ENCODE results near the gene CARD19. TPM values are rescaled to one million over a fixed set of nuclear protein-coding genes. Genes with fewer than 3 reads are reported as not detected.
A peak's percentile ranks its signal among the peaks of the same experiment; 100 is the strongest.

Gene CARD19
- total and polyA plus RNA-seq, 8 donors: 16.9 to 43.0 (median 23.1) TPM

DNA sequence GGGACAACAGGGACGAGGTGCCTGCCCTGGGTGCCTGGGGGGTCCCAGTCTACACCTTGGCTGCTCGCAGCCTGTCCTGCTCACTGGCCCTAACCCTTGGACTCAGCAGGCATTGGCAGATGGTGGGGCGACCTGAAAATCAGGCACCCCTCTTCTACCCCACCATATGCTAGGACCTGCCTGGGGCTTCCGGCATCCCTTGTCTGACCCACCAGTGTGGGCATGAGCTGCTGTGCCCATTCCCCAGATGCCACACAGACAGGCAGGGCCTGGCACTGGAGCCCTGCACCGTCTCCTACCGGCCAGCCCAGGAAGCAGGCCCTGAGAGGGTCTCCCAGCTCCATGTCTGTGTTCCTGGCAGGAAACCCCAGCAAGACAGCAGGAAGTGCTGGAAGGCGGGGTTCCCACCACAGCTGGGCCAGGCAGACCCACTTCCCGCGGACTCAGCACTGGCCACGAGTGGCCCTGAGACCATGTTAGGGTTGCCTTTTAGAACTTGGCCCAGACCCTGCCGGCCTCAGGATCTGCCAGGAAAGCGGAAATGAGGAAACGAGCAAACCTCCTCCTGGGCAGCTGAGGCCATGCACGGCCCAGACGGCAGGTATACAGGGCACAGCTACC is 35.0 kb downstream of the CARD19 start:
- DNase-seq: peak in 2 of 4 donors; percentile 33 to 85
- H3K36me3 ChIP-seq: peaks cover 0 to 11% of the 10 kb centered on the region in 2 donors
- TF ChIP-seq, protein P1, sequence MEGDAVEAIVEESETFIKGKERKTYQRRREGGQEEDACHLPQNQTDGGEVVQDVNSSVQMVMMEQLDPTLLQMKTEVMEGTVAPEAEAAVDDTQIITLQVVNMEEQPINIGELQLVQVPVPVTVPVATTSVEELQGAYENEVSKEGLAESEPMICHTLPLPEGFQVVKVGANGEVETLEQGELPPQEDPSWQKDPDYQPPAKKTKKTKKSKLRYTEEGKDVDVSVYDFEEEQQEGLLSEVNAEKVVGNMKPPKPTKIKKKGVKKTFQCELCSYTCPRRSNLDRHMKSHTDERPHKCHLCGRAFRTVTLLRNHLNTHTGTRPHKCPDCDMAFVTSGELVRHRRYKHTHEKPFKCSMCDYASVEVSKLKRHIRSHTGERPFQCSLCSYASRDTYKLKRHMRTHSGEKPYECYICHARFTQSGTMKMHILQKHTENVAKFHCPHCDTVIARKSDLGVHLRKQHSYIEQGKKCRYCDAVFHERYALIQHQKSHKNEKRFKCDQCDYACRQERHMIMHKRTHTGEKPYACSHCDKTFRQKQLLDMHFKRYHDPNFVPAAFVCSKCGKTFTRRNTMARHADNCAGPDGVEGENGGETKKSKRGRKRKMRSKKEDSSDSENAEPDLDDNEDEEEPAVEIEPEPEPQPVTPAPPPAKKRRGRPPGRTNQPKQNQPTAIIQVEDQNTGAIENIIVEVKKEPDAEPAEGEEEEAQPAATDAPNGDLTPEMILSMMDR (IDR thresholded peaks at IDR 0.05): no peak
- peak overlapping the region in 1 of 2 donors; percentile 95 for H3K4me3 ChIP-seq
- intact Hi-C loops (cut with DNase I): no loop called here
- ATAC-seq: no peak
- no peaks in the 10 kb centered on the region for H3K27me3 ChIP-seq
- H3K4me1 ChIP-seq: peaks cover 50 to 94% of the 10 kb centered on the region in 2 donors
- no peaks in the 10 kb centered on the region for H3K9me3 ChIP-seq
- H3K27ac ChIP-seq: peak overlapping the region; percentile 82 to 99

DNA sequence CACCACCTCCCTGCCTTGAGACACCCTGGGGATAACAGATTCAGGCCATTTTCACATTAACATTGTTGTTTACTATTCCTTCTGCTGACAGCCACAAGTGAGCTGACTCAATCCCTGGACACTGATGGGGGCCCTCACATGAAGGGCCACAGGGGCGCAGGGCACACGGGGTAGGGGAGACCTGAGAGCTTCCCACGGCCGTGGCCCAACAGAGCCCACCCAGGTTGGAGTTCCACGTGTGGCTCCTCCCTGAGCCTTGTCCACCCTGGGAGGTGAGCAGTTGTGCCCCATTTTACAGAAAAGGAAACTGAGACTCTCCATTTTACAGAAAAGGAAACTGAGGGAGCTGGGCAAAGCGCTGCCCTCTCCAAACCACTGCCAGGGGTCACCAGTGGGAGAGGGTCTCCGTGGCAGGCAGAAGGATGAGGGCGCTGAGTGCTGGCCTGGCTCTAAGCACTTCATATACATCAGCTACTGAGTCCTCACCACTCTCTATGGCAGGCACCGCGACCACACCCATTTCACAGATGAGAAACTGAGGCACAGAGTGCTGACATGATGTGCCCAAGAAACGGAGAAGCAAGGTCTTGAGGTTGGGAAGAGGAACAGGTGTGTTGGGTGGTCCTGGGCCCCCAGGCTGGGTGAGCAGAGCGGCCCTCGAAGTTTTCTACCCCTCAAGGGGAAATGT is 35.7 kb downstream of the CARD19 start:
- TF ChIP-seq, protein P1 (IDR thresholded peaks at IDR 0.05): no peak
- H3K9me3 ChIP-seq: no peaks in the 10 kb centered on the region
- peak overlapping the region in 1 of 2 donors; percentile 95 for H3K4me3 ChIP-seq
- DNase-seq (peak in 1 of 4 donors; percentile 59), ATAC-seq (no peak)
- intact Hi-C loops (cut with DNase I): no loop called here
- no peaks in the 10 kb centered on the region for H3K27me3 ChIP-seq
- peak overlapping the region; percentile 82 to 99 for H3K27ac ChIP-seq
- peaks cover 0 to 5% of the 10 kb centered on the region in 2 donors for H3K36me3 ChIP-seq
- H3K4me1 ChIP-seq: peaks cover 51 to 89% of the 10 kb centered on the region in 2 donors

GRCh38 chr9:93132287-93132927 is 36.4 kb downstream of the CARD19 start:
- peak in 3 of 4 donors; percentile 33 to 81 (median 79) for DNase-seq
- ATAC-seq: peak; percentile 30
- Histone ChIP-seq H3K27me3 (no peaks in the 10 kb centered on the region), H3K36me3 (peaks cover 0 to 5% of the 10 kb centered on the region in 2 donors), H3K27ac (peak overlapping the region; percentile 96 to 99), H3K9me3 (no peaks in the 10 kb centered on the region), H3K4me1 (peaks cover 47 to 82% of the 10 kb centered on the region in 2 donors), H3K4me3 (peak overlapping the region; percentile 76 to 95)
- TF ChIP-seq, protein P1 (IDR thresholded peaks at IDR 0.05): no peak
- intact Hi-C loops (cut with DNase I): no loop called here

DNA sequence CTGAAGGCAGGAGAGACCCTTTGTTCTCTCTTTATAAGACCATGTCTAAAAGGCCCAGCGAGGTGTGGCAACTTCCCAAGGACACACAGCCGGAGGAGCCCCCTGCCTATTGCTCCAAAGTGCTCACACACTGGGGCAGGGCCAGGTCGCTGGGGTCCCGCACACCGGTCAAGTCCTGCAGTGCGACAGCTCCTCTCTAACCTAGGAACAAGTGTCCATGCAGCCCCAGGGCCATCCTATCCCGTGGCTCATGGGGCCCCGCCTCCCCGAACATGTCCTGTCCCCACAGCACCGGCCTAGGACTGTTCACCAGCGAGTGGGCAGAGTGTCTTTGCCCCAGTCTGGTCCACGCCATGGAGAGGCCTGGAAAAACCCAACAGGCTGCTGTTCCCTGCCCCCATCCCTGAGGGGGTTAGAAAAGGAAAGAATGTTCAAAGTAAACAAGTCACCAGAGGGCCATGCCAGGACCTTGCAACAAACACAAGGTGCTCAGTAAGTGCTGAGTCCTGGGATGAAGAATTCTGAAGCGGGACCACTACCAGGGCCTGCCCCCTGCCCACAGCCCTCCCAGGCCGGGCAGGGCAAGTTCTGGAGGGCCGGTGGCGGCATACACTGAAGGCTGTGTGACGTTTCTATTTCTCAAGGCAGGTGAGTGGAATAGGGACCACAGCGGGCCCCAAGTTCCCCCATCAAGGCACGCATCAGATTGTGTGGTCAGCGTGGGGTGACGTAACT is 37.1 kb downstream of the CARD19 start:
- intact Hi-C loops (cut with DNase I): no loop called here

More for the DNA sequence above, 37.1 kb downstream of the CARD19 start:
- DNase-seq (peak in 2 of 4 donors; percentile 51 to 84), ATAC-seq (peak; percentile 41)
- Histone ChIP-seq H3K27me3 (no peaks in the 10 kb centered on the region), H3K27ac (peak overlapping the region; percentile 96 to 99), H3K9me3 (peaks cover 0 to under 1% of the 10 kb centered on the region in 2 donors), H3K4me3 (peak overlapping the region; percentile 76 to 95), H3K4me1 (peaks cover 41 to 78% of the 10 kb centered on the region in 2 donors), H3K36me3 (peaks cover 0 to 5% of the 10 kb centered on the region in 2 donors)
- TF ChIP-seq, protein P1 (IDR thresholded peaks at IDR 0.05): no peak
